SK-N-SH (cell line): ENCODE results near the gene THOP1. TPM values are rescaled to one million over a fixed set of nuclear protein-coding genes. Genes with fewer than 3 reads are reported as not detected.

Source experiments
- CTCF ChIA-PET: fragments of 300-600, 350-600 bp; formaldehyde crosslinking; extraction: SDS; loops from one replicate; lab custom pipeline; 2021; lab: Yijun Ruan, JAX
- POLR2A ChIA-PET: fragments of 350-600 bp; sonication (Branson Sonifier 250); formaldehyde crosslinking; extraction: SDS; loops from one replicate; lab custom pipeline; 2020; ENCODE audit warnings: antibody characterized with exemption, inconsistent platforms; lab: Yijun Ruan, JAX
- DNase-seq: peaks from one replicate; pipeline ENCODE4 v3.0.0; 2012
- H2AFZ ChIP-seq: fragments of 200-600 bp; sonication (generic); 2 replicates; pipeline ENCODE4 v1.8.1; 2016; ENCODE audit warnings: antibody characterized with exemption, mild to moderate bottlenecking, low read depth
- H3F3A ChIP-seq: fragments of 200-600 bp; sonication (generic); replicated peaks from 2 replicates; pipeline ENCODE3; 2016; ENCODE audit warnings: antibody characterized with exemption, mild to moderate bottlenecking; ENCODE audit not compliant: insufficient read depth
- H3K27ac ChIP-seq, 2 experiments: fragments of 200-500 bp in 1 of 2; fragments of 200-600 bp in 1 of 2; sonication (Bioruptor generic) in 1 of 2; sonication (generic), shearing (Covaris generic) in 1 of 2; 2 replicates each; pipeline versions ENCODE4 v1.5.1 to v1.6.1; 2014 to 2016; ENCODE audit warnings: low read depth in 2 of 2, inconsistent platforms in 1 of 2, low read length in 1 of 2, mild to moderate bottlenecking in 1 of 2, mixed read lengths in 1 of 2
- H3K27me3 ChIP-seq: fragments of 200-600 bp; sonication (generic), shearing (Covaris generic); 2 replicates; pipeline ENCODE4 v1.6.1; 2016; ENCODE audit warnings: mixed run types; ENCODE audit not compliant: insufficient read depth
- H3K36me3 ChIP-seq, 2 experiments: fragments of 200-500 bp in 1 of 2; fragments of 200-600 bp in 1 of 2; sonication (Bioruptor generic) in 1 of 2; sonication (generic) in 1 of 2; replicated peaks in 1 of 2; 2 replicates each; pipeline versions ENCODE3 to v1.5.1; 2014 to 2016; ENCODE audit warnings: low read length in 1 of 2, mild to moderate bottlenecking in 1 of 2; ENCODE audit not compliant: insufficient read depth in 2 of 2, control insufficient read depth in 1 of 2
- H3K4me1 ChIP-seq, 2 experiments: fragments of 200-500 bp in 1 of 2; fragments of 200-600 bp in 1 of 2; sonication (Bioruptor generic) in 1 of 2; sonication (generic), shearing (Covaris generic) in 1 of 2; 2 replicates each; pipeline versions ENCODE4 v1.5.1 to v1.6.1; 2014 to 2016; ENCODE audit warnings: low read depth in 1 of 2, low read length in 1 of 2, mixed run types in 1 of 2; ENCODE audit not compliant: insufficient read depth in 2 of 2, control insufficient read depth in 1 of 2
- H3K4me2 ChIP-seq: fragments of 200-600 bp; sonication (generic), shearing (Covaris generic); 2 replicates; pipeline ENCODE4 v1.6.1; 2017; ENCODE audit warnings: mixed run types
- H3K4me3 ChIP-seq, 2 experiments: fragments of 200-500 bp in 1 of 2; fragments of 200-600 bp in 1 of 2; sonication (Bioruptor generic) in 1 of 2; sonication (generic), shearing (Covaris generic) in 1 of 2; 2 replicates each; pipeline versions ENCODE4 v1.5.1 to v1.8.1; 2014 to 2016; ENCODE audit warnings: low read depth in 2 of 2, inconsistent platforms in 1 of 2, low read length in 1 of 2, mild to moderate bottlenecking in 1 of 2, mixed read lengths in 1 of 2, moderate library complexity in 1 of 2
- H3K79me2 ChIP-seq: fragments of 200-600 bp; sonication (generic); 2 replicates; pipeline ENCODE4 v1.8.1; 2017; ENCODE audit warnings: mild to moderate bottlenecking; ENCODE audit not compliant: insufficient read depth
- H3K9ac ChIP-seq: fragments of 200-600 bp; sonication (generic); 2 replicates; pipeline ENCODE4 v1.6.1; 2017; ENCODE audit warnings: mixed run types
- H3K9me2 ChIP-seq: fragments of 200-600 bp; sonication (generic); 2 replicates; pipeline ENCODE4 v1.6.1; 2017; ENCODE audit warnings: mixed run types
- H3K9me3 ChIP-seq: fragments of 200-600 bp; sonication (generic); 2 replicates; pipeline ENCODE4 v1.6.1; 2017; ENCODE audit warnings: mixed run types, mild to moderate bottlenecking, moderate library complexity
- H4K20me1 ChIP-seq: fragments of 200-600 bp; sonication (generic); 2 replicates; pipeline ENCODE4 v1.6.1; 2017; ENCODE audit warnings: mild to moderate bottlenecking, mixed run types; ENCODE audit not compliant: insufficient read depth
- CHD2 ChIP-seq: fragments of 150-350 bp; IDR thresholded peaks from 2 replicates; pipeline ENCODE4 v1.6.1; 2018; ENCODE audit warnings: low read length; ENCODE audit not compliant: partially characterized antibody
- CTCF ChIP-seq: fragments of 200-600 bp; sonication (generic); IDR thresholded peaks from 2 replicates; pipeline ENCODE4 v1.6.1; 2017; ENCODE audit warnings: antibody characterized with exemption, mild to moderate bottlenecking, moderate library complexity
- FOSL2 ChIP-seq: IDR thresholded peaks from 2 replicates; pipeline ENCODE4 v1.4.0; 2012; ENCODE audit warnings: low read depth, mild to moderate bottlenecking, moderate library complexity, borderline replicate concordance
- FOXM1 ChIP-seq: IDR thresholded peaks from 2 replicates; pipeline ENCODE4 v1.4.0; 2012; ENCODE audit warnings: low read depth, mild to moderate bottlenecking
- GABPA ChIP-seq: IDR thresholded peaks from 2 replicates; pipeline ENCODE4 v1.4.0; 2012; ENCODE audit warnings: low read depth, mild to moderate bottlenecking
- GATA2 ChIP-seq: sonication (generic); formaldehyde crosslinking; IDR thresholded peaks from 2 replicates; pipeline ENCODE4 v1.5.0; 2020; ENCODE audit warnings: mild to moderate bottlenecking, missing genetic modification reagents
- MXI1 ChIP-seq: IDR thresholded peaks from 2 replicates; pipeline ENCODE4 v1.6.1; 2012; ENCODE audit warnings: mild to moderate bottlenecking, low read depth, low read length, improper control_type of control experiment
- NFIC ChIP-seq: IDR thresholded peaks from 2 replicates; pipeline ENCODE4 v1.4.0; 2012; ENCODE audit warnings: borderline replicate concordance
- NRF1 ChIP-seq: IDR thresholded peaks from 2 replicates; pipeline ENCODE4 v1.6.1; 2012; ENCODE audit warnings: low read depth, mild to moderate bottlenecking, low read length
- PBX3 ChIP-seq: IDR thresholded peaks from 2 replicates; pipeline ENCODE4; 2012
- RAD21 ChIP-seq: IDR thresholded peaks from 2 replicates; pipeline ENCODE4 v1.6.1; 2012; ENCODE audit warnings: mild to moderate bottlenecking, low read length
- RCOR1 ChIP-seq: fragments of 150-350 bp; IDR thresholded peaks from 2 replicates; pipeline ENCODE4 v1.6.1; 2017; ENCODE audit warnings: antibody characterized with exemption, low read length
- REST ChIP-seq: IDR thresholded peaks from 2 replicates; pipeline ENCODE4 v1.6.1; 2012; ENCODE audit warnings: mild to moderate bottlenecking, low read depth, low read length, moderate library complexity
- RXRA ChIP-seq: IDR thresholded peaks from 2 replicates; pipeline ENCODE4 v1.4.0; 2012; ENCODE audit warnings: low read depth, mild to moderate bottlenecking, borderline replicate concordance
- SIN3A ChIP-seq: IDR thresholded peaks from 2 replicates; pipeline ENCODE4 v1.6.1; 2012; ENCODE audit warnings: low read depth, mild to moderate bottlenecking, low read length, moderate library complexity, borderline replicate concordance
- SMC3 ChIP-seq: IDR thresholded peaks from 2 replicates; pipeline ENCODE4 v1.6.1; 2012; ENCODE audit warnings: low read depth, low read length, improper control_type of control experiment
- TEAD4 ChIP-seq: IDR thresholded peaks from 2 replicates; pipeline ENCODE4 v1.4.0; 2012; ENCODE audit warnings: mild to moderate bottlenecking, borderline replicate concordance; ENCODE audit not compliant: insufficient read depth
- USF2 ChIP-seq: fragments of 150-350 bp; IDR thresholded peaks from 2 replicates; pipeline ENCODE4 v1.6.1; 2017; ENCODE audit warnings: antibody characterized with exemption, low read length, low read depth, borderline replicate concordance
- YY1 ChIP-seq: IDR thresholded peaks from 2 replicates; pipeline ENCODE4 v1.4.0; 2012; ENCODE audit warnings: low read depth, mild to moderate bottlenecking
- ZBTB33 ChIP-seq: IDR thresholded peaks from 2 replicates; pipeline ENCODE4 v1.4.0; 2012; ENCODE audit warnings: low read depth, borderline replicate concordance
- WGBS: methylation state at CpG from one replicate; pipeline ENCODE4 v1.1.6; 2017; ENCODE audit warnings: low lambda C conversion rate; 5-methylcytosine and 5-hydroxymethylcytosine counted together
- polyA plus RNA-seq, 3 experiments: library from polyadenylated mRNA; depleted of rRNA; stranded (reverse); fragments of >200 nt; gene quantifications; 2 replicates each; pipeline ENCODE4 v1.2.3, GENCODE V29; 2012

The THOP1 gene
- polyA plus RNA-seq, 1 of the 3 experiments (the other 2 are of a cell fraction) = 138 TPM

GRCh38 chr19:2791440-2791839, 6.1 kb downstream of the THOP1 start:
- Histone ChIP-seq H3K4me2 (no peak overlapping the region), H2AFZ (no peak overlapping the region), H3K9me2 (no peaks in the 10 kb centered on the region), H4K20me1 (no peaks in the 10 kb centered on the region; the same call in 1 of the 2 replicates), H3K4me3 (no peak overlapping the region), H3K4me1 (peaks cover 0 to under 1% of the 10 kb centered on the region in 2 experiments; a peak in 1 of 4 replicates), H3K36me3 (peaks cover 11 to 27% of the 10 kb centered on the region in 2 experiments), H3K9me3 (no peaks in the 10 kb centered on the region), H3K27ac (no peak overlapping the region), H3K79me2 (peaks cover 38% of the 10 kb centered on the region), H3K9ac (no peak overlapping the region), H3K27me3 (no peaks in the 10 kb centered on the region), H3F3A (no peaks in the 10 kb centered on the region)
- no peak for DNase-seq
- 97% methylated on average over 11 of the region's 16 CpGs for WGBS
- ChIA-PET POLR2A (no interaction called here), CTCF (no interaction called here)
- TF ChIP-seq ZBTB33 = no peak
- TF ChIP-seq FOXM1 = no peak
- no peak for TF ChIP-seq RXRA
- TF ChIP-seq GABPA = no peak
- no peak for TF ChIP-seq CTCF
- no peak for TF ChIP-seq YY1
- TF ChIP-seq SMC3 = no peak
- TF ChIP-seq TEAD4 = no peak
- TF ChIP-seq RCOR1 = no peak
- TF ChIP-seq NRF1 = no peak
- no peak for TF ChIP-seq MXI1
- TF ChIP-seq GATA2 (CRISPR knock-in tag) = no peak
- TF ChIP-seq SIN3A = no peak
- TF ChIP-seq RAD21 = no peak
- TF ChIP-seq NFIC = no peak
- no peak for TF ChIP-seq FOSL2
- no peak for TF ChIP-seq PBX3
- no peak for TF ChIP-seq USF2
- no peak for TF ChIP-seq CHD2
- no peak for TF ChIP-seq REST
